OCI-LY3 (cell line): Measurements from ENCODE around the gene KIFAP3.

ENCODE experiments used
- CTCF ChIP-seq: fragments of 200-600, 300-600 bp; sonication (generic); IDR thresholded peaks from 2 replicates; pipeline ENCODE4 v1.5.1; 2014; ENCODE audit warnings: antibody characterized with exemption, low read length, low read depth
- EZH2phosphoT487 ChIP-seq: fragments of 200-600 bp; shearing (Covaris generic); IDR thresholded peaks from 2 replicates; pipeline ENCODE4 v1.6.1; 2018; ENCODE audit warnings: antibody characterized with exemption, mixed run types, low read depth

GRCh38 chr1:169918927-169919326 lies 155.6 kb downstream of the KIFAP3 start:
- no peak for TF ChIP-seq EZH2phosphoT487
- no peak for TF ChIP-seq CTCF
